ENCODE results near the gene EPHB1.
"Not testable (repeated sequence)": the region's sequence is repeated elsewhere in the genome, so short reads cannot be mapped to it uniquely, and the experiment has no call there.

EPHB1 gene

GRCh38 chr3:134769287-134769868 is 25.7 kb upstream of the EPHB1 start:
- no peak for TF ChIP-seq CTCF (IDR thresholded peaks at IDR 0.05; ENCODE audit: low read depth, low read length)
- H3K27ac ChIP-seq = no peak overlapping the region
- H3K4me3 ChIP-seq (ENCODE audit: low read depth, low read length) = no peak overlapping the region
- no peaks in the 10 kb centered on the region for H3K9me3 ChIP-seq (ENCODE audit: severe bottlenecking)
- DNase-seq = no peak
- H3K27me3 ChIP-seq (ENCODE audit: insufficient read depth, low read depth, severe bottlenecking) = no peaks in the 10 kb centered on the region
- H3K36me3 ChIP-seq = no peaks in the 10 kb centered on the region

GRCh38 chr3:134772011-134772410 is 23.0 kb upstream of the EPHB1 start:
- TF ChIP-seq CTCF (IDR thresholded peaks at IDR 0.05; ENCODE audit: low read depth, low read length) = no peak
- Histone ChIP-seq H3K27ac (no peak overlapping the region), H3K4me3 (ENCODE audit: low read depth, low read length) (no peak overlapping the region), H3K27me3 (ENCODE audit: insufficient read depth, low read depth, severe bottlenecking) (no peaks in the 10 kb centered on the region), H3K9me3 (ENCODE audit: severe bottlenecking) (no peaks in the 10 kb centered on the region), H3K36me3 (no peaks in the 10 kb centered on the region)
- DNase-seq = no peak

- H3K27ac ChIP-seq = no peak overlapping the region
- DNase-seq = no peak
- no peak for TF ChIP-seq CTCF (IDR thresholded peaks at IDR 0.05; ENCODE audit: low read depth, low read length)
- no peaks in the 10 kb centered on the region for H3K36me3 ChIP-seq
- no peaks in the 10 kb centered on the region for H3K9me3 ChIP-seq (ENCODE audit: severe bottlenecking)
- H3K4me3 ChIP-seq (ENCODE audit: low read depth, low read length) = no peak overlapping the region
- H3K27me3 ChIP-seq (ENCODE audit: insufficient read depth, low read depth, severe bottlenecking) = no peaks in the 10 kb centered on the region
Measured at GRCh38 chr3:134772591-134772990, 22.5 kb upstream of the EPHB1 start.

GRCh38 chr3:134775831-134776230 is 19.2 kb upstream of the EPHB1 start:
- no peak for DNase-seq
- H3K4me3 ChIP-seq (ENCODE audit: low read depth, low read length) = no peak overlapping the region
- H3K27ac ChIP-seq = no peak overlapping the region
- H3K36me3 ChIP-seq = no peaks in the 10 kb centered on the region
- H3K9me3 ChIP-seq (ENCODE audit: severe bottlenecking) = no peaks in the 10 kb centered on the region
- no peak for TF ChIP-seq CTCF (IDR thresholded peaks at IDR 0.05; ENCODE audit: low read depth, low read length)
- no peaks in the 10 kb centered on the region for H3K27me3 ChIP-seq (ENCODE audit: insufficient read depth, low read depth, severe bottlenecking)

- DNase-seq = no peak
- Histone ChIP-seq H3K27me3 (ENCODE audit: insufficient read depth, low read depth, severe bottlenecking) (no peaks in the 10 kb centered on the region), H3K36me3 (no peaks in the 10 kb centered on the region), H3K4me3 (ENCODE audit: low read depth, low read length) (no peak overlapping the region), H3K9me3 (ENCODE audit: severe bottlenecking) (no peaks in the 10 kb centered on the region), H3K27ac (no peak overlapping the region)
- no peak for TF ChIP-seq CTCF (IDR thresholded peaks at IDR 0.05; ENCODE audit: low read depth, low read length)
Measured at GRCh38 chr3:134776518-134776917, 18.5 kb upstream of the EPHB1 start.

- no peak for TF ChIP-seq CTCF (IDR thresholded peaks at IDR 0.05; ENCODE audit: low read depth, low read length)
Measured at GRCh38 chr3:134777341-134777740, 17.7 kb upstream of the EPHB1 start.

GRCh38 chr3:134788283-134788682 is 6.8 kb upstream of the EPHB1 start:
- H3K4me3 ChIP-seq (ENCODE audit: low read depth, low read length); H3K36me3 ChIP-seq; H3K27me3 ChIP-seq (ENCODE audit: insufficient read depth, low read depth, severe bottlenecking); DNase-seq; H3K9me3 ChIP-seq (ENCODE audit: severe bottlenecking); H3K27ac ChIP-seq: not testable (repeated sequence)

More at GRCh38 chr3:134777341-134777740, 17.7 kb upstream of the EPHB1 start:
- no peaks in the 10 kb centered on the region for H3K36me3 ChIP-seq
- H3K27ac ChIP-seq = no peak overlapping the region
- H3K4me3 ChIP-seq (ENCODE audit: low read depth, low read length) = no peak overlapping the region
- no peak for DNase-seq
- H3K9me3 ChIP-seq (ENCODE audit: severe bottlenecking) = no peaks in the 10 kb centered on the region
- H3K27me3 ChIP-seq (ENCODE audit: insufficient read depth, low read depth, severe bottlenecking) = no peaks in the 10 kb centered on the region

Data from WERI-Rb-1 (cell line).